Bronchial epithelial cell (primary cell): ENCODE measurements around the gene DPY19L1. TPM values are rescaled to one million over a fixed set of nuclear protein-coding genes. Genes with fewer than 3 reads are reported as not detected.
A peak's percentile ranks its signal among the peaks of the same experiment; 100 is the strongest.
"Not testable (repeated sequence)": the region's sequence is repeated elsewhere in the genome, so short reads cannot be mapped to it uniquely, and the experiment has no call there.

Experiments
- DNase-seq: peaks from one replicate; pipeline ENCODE4 v3.0.0-alpha.2; 2010; ENCODE audit warnings: low read depth
- FAIRE-seq: peaks from 2 replicates; lab custom pipeline; 2011; peaks lifted over from hg19 to GRCh38; lab: Jason Lieb, UNC
- H3K27me3 ChIP-seq: 2 replicates; pipeline ENCODE4 v1.5.1; 2011; ENCODE audit warnings: low read length; ENCODE audit not compliant: control insufficient read depth, insufficient read depth
- H3K36me3 ChIP-seq: 2 replicates; pipeline ENCODE4 v1.5.1; 2011; ENCODE audit warnings: low read length; ENCODE audit not compliant: control insufficient read depth, insufficient read depth
- H3K4me3 ChIP-seq: 2 replicates; pipeline ENCODE4 v1.5.1; 2011; ENCODE audit warnings: mild to moderate bottlenecking, low read depth, low read length, control low read depth
- CTCF ChIP-seq: IDR thresholded peaks from 2 replicates; pipeline ENCODE4 v1.5.1; 2011; ENCODE audit warnings: mild to moderate bottlenecking, moderate library complexity, low read length, control low read depth, inconsistent platforms; ENCODE audit not compliant: insufficient read depth, severe bottlenecking
- total RNA-seq: library from RNA; depleted of rRNA; stranded (reverse); fragments of >200 nt; gene quantifications from 2 replicates; pipeline ENCODE4 v1.2.1, GENCODE V29; 2014

The DPY19L1 gene
- total RNA-seq, 1 donor from 2014 or later: 13.4 TPM

GRCh38 chr7:34991938-34992840 is 45.1 kb downstream of the DPY19L1 start:
- FAIRE-seq (no peak), DNase-seq (peak; percentile 68)
- Histone ChIP-seq H3K27me3 (no peaks in the 10 kb centered on the region), H3K4me3 (no peak overlapping the region), H3K36me3 (no peaks in the 10 kb centered on the region)
- no peak for TF ChIP-seq CTCF

- not testable (repeated sequence) for FAIRE-seq, H3K4me3 ChIP-seq, H3K27me3 ChIP-seq, H3K36me3 ChIP-seq
- peak; percentile 29 for DNase-seq
Measured at GRCh38 chr7:34988442-34989125, 48.7 kb downstream of the DPY19L1 start.

- not testable (repeated sequence) for H3K4me3 ChIP-seq, FAIRE-seq, H3K27me3 ChIP-seq, DNase-seq, H3K36me3 ChIP-seq
Measured at GRCh38 chr7:34985155-34985554, 52.1 kb downstream of the DPY19L1 start.

- not testable (repeated sequence) for FAIRE-seq, DNase-seq, H3K4me3 ChIP-seq, H3K27me3 ChIP-seq, H3K36me3 ChIP-seq
Measured at GRCh38 chr7:34984140-34984539, 53.1 kb downstream of the DPY19L1 start.

- no peaks in the 10 kb centered on the region for H3K36me3 ChIP-seq
Measured at GRCh38 chr7:34982371-34983019, 54.8 kb downstream of the DPY19L1 start.

GRCh38 chr7:34979124-34979523 is 58.2 kb downstream of the DPY19L1 start:
- not testable (repeated sequence) for H3K36me3 ChIP-seq, FAIRE-seq, H3K4me3 ChIP-seq, H3K27me3 ChIP-seq, DNase-seq

More at GRCh38 chr7:34982371-34983019, 54.8 kb downstream of the DPY19L1 start:
- DNase-seq (no peak), FAIRE-seq (no peak)
- no peak for TF ChIP-seq CTCF
- Histone ChIP-seq H3K27me3 (no peaks in the 10 kb centered on the region), H3K4me3 (no peak overlapping the region)

- DNase-seq (no peak), FAIRE-seq (no peak)
- no peaks in the 10 kb centered on the region for H3K27me3 ChIP-seq
- H3K36me3 ChIP-seq: no peaks in the 10 kb centered on the region
- TF ChIP-seq CTCF: no peak
- no peak overlapping the region for H3K4me3 ChIP-seq
Measured at GRCh38 chr7:34973400-34973760, 63.9 kb downstream of the DPY19L1 start.

- H3K4me3 ChIP-seq, H3K36me3 ChIP-seq, DNase-seq, H3K27me3 ChIP-seq, FAIRE-seq: not testable (repeated sequence)
Measured at GRCh38 chr7:34972739-34973399, 64.4 kb downstream of the DPY19L1 start.

GRCh38 chr7:34967818-34968217 is 69.5 kb downstream of the DPY19L1 start:
- FAIRE-seq, H3K36me3 ChIP-seq, H3K4me3 ChIP-seq, H3K27me3 ChIP-seq, DNase-seq: not testable (repeated sequence)

- not testable (repeated sequence) for DNase-seq, H3K4me3 ChIP-seq, H3K36me3 ChIP-seq, H3K27me3 ChIP-seq, FAIRE-seq
Measured at GRCh38 chr7:34966504-34966903, 70.8 kb downstream of the DPY19L1 start.
